HG03565 (cell line): ENCODE results near the gene CCDC106.

Source experiments
- ATAC-seq: cut with Tn5 transposase; IDR thresholded peaks from one replicate; pipeline ENCODE4 v1.9.1; 2021; ENCODE audit warnings: mild to moderate bottlenecking, moderate library complexity; ENCODE audit not compliant: unreplicated experiment

CCDC106 gene

GRCh38 chr19:55647732-55648584 is at the start of gene CCDC106:
Gene CCDC106, plus strand, starts transcription at chr19:55648212. Its CDS starts 835 bp downstream, at chr19:55649047.
- ATAC-seq = no peak

- peak; percentile 47 for ATAC-seq
These were observed 49.1 kb upstream of the CCDC106 start for GRCh38 chr19:55598719-55599467.

GRCh38 chr19:55599468-55599841 is 48.6 kb upstream of the CCDC106 start, which contains the start of gene FIZ1:
Gene FIZ1, minus strand, starts transcription at chr19:55599517. Its CDS starts 1,652 bp downstream, at chr19:55597865.
- peak; percentile 22 for ATAC-seq

- peak; percentile 28 for ATAC-seq
These were observed 48.0 kb upstream of the CCDC106 start, which contains the start of gene ZNF524 for GRCh38 chr19:55599842-55600661. Gene ZNF524, plus strand, starts transcription at chr19:55600288. Its CDS starts 1,825 bp downstream, at chr19:55602113.

GRCh38 chr19:55600662-55601028 is 47.4 kb upstream of the CCDC106 start:
- ATAC-seq = no peak

GRCh38 chr19:55601084-55601483 is 46.9 kb upstream of the CCDC106 start:
- ATAC-seq = no peak

GRCh38 chr19:55602104-55603001 is 45.7 kb upstream of the CCDC106 start:
- no peak for ATAC-seq

GRCh38 chr19:55603115-55603514 is 44.9 kb upstream of the CCDC106 start:
- no peak for ATAC-seq

- ATAC-seq = no peak
These were observed 44.3 kb upstream of the CCDC106 start for GRCh38 chr19:55603581-55604292.

- peak; percentile 51 for ATAC-seq
These were observed 42.8 kb upstream of the CCDC106 start for GRCh38 chr19:55605207-55605636.

- no peak for ATAC-seq
These were observed 42.2 kb upstream of the CCDC106 start, which contains the start of gene ZNF865 for GRCh38 chr19:55605637-55606470. Gene ZNF865, plus strand, starts transcription at chr19:55605647. Its CDS starts 7,972 bp downstream, at chr19:55613619.

GRCh38 chr19:55606471-55606787 is 41.6 kb upstream of the CCDC106 start:
- ATAC-seq = no peak

GRCh38 chr19:55606817-55607216 is 41.2 kb upstream of the CCDC106 start:
- ATAC-seq = no peak

- ATAC-seq = no peak
These were observed 38.7 kb upstream of the CCDC106 start for GRCh38 chr19:55609326-55609725.

- no peak for ATAC-seq
These were observed 36.6 kb upstream of the CCDC106 start for GRCh38 chr19:55611300-55611982.

GRCh38 chr19:55611983-55612645 is 35.9 kb upstream of the CCDC106 start:
- ATAC-seq = no peak

- ATAC-seq = no peak
These were observed 34.6 kb upstream of the CCDC106 start for GRCh38 chr19:55613396-55613795.
